Dedifferentiated amniotic fluid mesenchymal stem cell (primary cell): ENCODE data around the gene LRRC55.
"Not testable (repeated sequence)": the region's sequence is repeated elsewhere in the genome, so short reads cannot be mapped to it uniquely, and the experiment has no call there.

Source experiments
- DNase-seq: peaks from one replicate; pipeline ENCODE4 v3.0.0-alpha.2; 2016; ENCODE audit errors: extremely low spot score

LRRC55 gene

DNA sequence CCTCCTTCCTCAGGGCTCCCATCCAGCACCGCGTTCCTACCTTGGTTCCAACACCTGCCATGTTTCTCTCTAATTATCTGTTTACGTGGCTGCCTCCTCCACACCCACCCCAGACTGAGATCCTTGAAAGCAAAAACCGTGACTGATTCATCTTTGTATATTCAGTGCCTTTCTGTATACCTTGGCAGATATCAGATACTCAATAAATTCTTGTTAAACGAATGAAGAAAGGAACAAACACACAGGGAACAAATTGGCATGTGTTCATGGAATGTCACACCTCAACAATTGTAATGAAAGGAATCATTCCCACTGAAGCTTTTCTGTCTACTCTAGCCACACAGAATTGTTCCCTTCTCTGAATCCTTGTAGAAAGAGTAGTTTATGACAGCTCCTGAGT lies 20.4 kb upstream of the LRRC55 start:
- DNase-seq = no peak

DNA sequence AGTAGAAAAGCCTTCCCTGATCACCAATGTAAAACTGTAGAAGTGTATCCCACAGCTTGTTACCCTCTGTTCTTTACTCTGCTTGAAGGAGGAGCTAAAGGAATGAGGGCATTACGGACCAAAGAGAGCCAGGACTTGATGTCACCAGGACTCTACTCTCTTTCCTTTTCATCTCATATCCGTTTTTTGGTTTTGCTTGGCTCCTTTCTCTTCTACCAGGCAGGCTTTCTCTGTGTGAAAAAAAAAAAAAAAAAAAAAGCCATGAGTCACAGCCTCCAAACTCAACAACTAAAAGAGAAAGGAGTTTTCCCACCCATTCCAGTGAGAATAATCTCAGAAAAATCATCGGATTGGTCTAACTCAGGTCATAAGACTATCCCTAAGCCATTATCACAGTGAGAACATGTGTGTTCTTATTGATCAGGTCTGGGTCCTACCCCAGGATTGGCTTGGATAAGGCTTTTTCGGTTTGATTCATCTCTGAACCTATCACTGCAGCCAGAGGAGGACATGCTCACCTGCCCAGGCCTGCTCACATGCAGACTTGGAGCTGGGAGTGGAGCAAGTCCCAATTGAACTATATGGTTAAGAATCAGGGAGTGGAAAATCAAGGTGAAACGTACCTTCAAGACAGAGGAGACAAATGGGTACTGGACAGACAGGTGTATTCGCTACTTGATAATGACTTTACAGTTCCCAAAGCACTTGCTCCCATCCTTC lies 19.4 kb upstream of the LRRC55 start:
- no peak for DNase-seq

DNA sequence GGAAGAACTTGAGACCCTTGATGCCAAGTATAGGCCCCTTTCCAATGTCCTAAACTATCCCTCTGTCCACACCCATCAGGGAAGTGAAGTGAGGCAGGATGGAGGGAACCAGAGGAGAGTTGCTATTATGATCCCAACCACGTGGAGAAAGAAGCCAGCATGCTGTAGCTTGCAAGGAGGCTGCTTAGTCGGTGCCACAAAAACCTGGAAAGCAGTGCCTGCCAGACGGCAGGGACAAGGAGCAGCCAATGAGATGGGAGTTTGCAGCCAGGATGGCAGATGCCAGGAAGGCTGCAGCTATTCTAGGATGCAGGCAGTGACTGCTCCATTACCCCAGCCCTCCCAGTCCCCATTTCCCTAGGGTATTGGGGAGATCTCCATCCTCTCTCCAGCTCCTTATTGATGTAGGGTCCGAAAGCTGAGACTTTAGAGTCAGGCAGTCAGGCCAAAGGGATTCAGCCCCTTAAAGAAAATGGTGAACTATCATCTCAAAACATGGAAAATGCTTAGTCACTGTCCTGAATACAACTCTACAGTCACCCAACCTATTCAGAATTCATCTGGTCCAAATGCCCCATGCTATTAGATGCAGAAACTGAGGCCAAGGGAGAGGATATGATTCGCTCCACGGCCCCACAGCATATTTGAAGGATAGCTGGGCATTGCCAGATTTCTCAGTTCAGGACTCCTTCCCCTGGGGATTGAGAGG lies 18.4 kb upstream of the LRRC55 start:
- no peak for DNase-seq

DNA sequence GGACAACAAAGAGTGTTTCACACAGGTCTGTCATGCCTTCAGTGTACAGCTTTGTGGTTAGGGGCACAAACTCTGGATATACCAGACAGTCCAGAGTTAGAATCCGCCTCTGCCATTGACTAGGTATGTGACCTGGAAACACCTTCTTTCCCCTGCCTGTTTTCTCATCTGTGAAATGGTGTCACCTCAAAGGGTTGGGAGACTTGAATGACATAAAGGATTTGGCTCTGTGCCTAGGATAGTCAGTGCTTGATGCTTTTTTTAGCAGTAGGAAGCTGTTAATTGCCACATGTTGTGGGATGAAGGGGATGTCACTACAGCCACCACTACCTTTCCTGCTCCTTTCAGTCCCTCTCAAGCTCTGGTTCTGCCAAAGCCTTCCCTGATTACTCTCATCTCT lies 17.4 kb upstream of the LRRC55 start:
- DNase-seq = no peak

DNA sequence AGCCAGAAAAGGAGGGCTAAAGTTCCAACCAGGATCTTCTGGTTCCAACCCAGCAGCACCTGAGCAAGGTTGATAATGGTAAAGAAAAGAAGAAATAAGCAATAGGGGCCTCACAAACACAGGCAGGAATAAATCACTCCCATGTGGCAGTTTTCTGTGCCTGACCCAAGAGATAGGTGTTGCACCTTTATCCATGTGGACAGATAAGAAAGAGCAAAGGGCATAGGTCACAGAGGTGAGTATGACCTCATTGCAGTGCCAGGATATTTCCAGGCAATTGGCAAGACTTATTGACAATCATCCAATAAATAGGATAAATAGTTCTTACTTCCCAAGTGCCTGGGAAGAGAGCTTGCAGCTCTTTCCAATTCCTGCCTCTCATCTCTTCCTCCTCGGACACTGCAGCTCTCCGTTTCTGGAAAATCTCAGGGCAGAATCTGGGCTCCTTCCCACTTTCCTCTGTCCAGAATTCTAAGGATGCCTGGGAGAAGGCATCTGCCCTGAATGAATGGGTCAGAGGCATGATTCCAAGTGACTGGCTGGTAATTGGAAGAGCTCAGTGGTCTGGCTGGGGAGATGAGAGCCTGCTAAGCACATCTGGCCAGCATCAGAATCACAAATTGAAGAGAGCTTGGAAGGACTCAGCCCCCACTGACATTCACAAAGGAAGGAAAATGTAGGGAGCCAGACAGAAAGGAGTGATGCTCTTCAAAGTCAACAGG lies 14.5 kb upstream of the LRRC55 start:
- no peak for DNase-seq

DNA sequence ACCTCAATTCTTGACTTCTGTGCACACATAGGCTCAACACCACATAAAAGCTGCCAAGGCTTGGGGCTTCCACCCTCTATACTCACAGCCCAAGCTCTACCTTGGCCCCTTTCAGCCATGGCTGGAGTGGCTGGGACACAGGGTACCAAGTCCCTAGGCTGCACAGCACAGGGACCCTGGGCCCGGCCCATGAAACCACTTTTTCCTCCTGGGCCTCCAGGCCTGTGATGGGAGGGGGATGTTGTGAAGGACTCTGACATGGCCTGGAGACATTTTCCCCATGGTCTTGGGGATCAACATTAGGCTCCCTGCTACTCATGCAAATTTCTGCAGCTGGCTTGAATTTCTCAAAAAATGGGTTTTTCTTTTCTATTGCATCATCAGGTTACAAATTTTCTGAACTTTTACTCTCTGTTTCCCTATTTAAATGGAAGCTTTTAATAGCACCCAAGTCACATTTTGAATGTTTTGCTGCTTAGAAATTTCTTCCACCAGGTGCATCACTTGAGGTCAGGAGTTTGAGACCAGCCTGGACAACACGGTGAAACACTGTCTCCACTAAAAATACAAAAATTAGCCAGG lies 11.9 kb upstream of the LRRC55 start:
- not testable (repeated sequence) for DNase-seq

DNA sequence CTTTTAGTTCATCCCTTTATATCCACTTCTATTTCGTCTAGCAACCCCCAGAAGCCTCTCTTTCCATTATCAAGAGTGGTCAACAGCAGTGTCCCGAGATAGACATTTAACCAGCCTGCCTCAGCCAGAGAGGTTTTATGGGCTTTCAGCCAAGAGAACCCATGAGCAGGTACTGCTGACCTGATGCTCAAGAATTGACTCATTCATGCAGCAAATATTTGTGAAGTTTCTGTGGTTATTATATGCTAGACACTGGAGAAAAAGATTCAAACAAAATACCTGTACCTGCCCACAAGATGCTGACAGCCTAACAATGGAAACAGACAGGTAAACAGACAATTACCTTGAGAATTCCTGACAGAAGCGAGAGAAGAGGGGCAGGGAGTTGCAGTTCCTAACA lies 9.7 kb upstream of the LRRC55 start:
- no peak for DNase-seq

DNA sequence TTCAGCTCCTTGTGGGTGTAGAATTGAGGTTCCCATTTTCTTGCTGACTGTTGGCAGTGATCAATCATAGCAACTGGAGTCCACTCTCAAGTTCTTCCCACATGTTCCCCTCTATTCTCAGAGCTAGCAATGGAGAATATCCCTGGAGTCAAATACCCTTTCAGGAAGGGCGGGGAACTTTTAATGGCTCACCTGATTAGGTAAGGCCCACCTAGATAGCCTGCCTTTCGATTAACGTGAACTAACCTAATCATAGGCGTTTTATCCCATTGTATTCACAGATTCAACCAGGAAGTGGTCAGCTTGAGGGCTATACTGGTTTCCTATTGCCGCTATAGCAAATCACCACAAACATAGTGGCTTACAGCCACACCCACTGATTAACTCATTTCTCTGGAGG lies 7.1 kb upstream of the LRRC55 start:
- DNase-seq = no peak

DNA sequence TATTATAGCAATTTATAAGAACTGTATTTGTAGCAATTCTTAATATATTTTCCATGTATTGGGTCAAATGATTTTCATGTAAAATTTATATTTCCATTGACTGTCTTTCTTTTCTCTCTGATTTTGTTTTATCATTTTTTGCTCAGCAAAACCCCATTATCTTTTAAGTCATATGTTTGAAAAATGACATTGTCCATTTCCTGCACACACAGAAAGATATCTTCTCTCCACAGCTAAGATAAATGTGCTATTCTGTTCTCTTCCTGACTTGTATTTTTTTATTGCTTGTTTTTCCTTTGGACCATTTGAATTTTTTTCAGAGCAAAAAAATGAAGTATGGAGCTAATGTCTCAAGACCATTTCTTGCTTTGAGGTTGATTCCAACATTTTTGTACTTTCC lies 6.3 kb upstream of the LRRC55 start:
- no peak for DNase-seq

DNA sequence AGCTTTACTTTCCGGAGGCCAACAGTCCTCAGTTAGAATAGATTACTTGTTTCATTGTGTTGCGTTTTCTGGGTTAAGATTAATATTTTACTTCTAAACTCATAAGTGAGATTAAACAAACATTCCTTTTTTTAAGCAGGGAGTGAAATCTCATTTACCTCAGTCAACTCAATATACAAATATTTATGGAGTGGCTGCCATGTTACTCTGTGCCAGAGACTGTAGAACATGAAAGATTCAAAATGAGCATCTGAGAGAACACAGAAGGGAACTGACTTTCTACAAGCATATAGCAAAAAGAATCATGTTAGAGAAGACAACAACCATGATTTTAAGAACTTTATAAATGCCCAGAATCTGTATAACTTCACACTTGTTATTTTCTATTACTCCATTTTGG lies 3.4 kb upstream of the LRRC55 start:
- no peak for DNase-seq

DNA sequence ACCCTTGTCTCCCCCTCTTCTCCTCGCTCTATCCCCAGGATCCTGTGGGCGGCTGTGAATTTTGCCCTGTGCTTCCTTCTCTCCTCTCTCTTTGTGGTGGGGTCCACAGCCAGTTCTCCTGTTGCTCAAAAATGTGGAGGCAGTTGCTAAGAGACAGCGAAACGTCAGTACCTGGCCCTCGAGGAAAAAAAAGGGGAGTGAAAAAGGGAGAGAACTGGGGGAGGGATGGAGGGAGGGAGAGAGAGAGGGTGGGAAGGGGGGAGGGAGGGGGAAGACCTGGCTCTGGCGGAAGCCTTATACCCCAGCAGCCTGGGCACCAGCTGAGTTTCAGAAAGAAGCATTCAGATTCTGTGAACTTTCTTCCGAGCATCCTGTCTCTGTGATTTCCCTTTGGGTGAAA lies 2.1 kb upstream of the LRRC55 start:
- no peak for DNase-seq

DNA sequence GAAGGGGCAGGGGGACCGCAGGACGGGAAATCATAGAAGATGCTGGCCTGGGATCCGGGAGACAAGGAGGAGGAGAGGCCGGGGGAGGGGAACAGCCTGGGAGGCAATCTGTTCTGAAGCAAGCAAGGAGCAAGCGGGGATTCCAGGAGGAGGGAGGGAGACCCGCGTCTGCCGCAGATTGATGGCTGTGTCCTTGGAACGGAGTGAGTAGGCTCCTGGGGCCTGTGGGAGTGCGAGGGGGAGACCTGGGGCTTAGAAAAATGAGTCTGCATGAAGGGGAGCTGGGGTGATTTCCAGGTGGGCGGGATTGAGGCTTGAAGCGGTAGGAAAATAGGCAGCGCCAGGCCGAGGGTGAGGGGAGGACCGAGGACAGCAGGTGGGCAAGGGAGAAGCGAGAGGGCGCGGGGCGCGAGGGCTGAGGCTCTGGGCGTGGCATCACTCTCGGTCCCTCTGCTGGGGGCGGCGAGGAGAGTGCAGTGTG lies 1.6 kb upstream of the LRRC55 start:
- DNase-seq = no peak

DNA sequence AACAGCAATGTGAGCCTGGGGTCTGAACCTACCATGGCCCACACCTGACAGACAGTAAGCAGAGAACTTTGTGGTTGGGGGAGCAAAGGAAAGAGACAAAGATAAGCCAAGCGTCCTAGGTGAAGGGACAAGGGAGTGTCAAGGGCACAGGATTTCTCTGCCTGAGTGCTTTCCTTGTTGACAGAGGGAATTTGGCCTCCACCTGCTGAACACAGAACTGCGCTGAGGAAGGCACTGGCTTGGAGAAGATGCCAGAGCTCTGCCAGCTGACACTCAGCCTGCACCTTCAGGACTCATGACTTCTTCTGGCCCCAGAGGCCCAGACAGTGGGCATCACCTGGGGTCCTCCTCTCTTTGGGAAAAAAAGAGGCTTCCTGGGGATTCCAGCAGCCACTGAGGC lies 789 bp upstream of the LRRC55 start:
- no peak for DNase-seq

DNA sequence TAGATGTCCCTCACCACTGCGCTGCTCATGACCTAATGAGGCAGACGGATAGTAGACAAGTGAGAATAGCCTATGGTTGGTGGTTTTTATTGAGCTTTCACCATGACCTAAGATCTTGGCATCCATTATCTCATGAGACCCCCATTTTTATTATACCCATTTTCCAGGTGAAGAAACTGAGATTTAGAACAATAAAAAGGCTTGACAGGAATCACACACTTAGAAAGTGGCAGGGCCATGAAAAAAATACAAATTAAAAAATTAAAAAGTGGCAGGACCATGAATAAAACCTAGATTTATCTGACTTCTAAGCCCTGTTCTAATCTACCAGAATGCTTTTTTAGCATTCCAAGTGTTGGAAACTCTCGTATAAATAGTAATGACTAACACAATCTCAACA lies 1.1 kb downstream of the LRRC55 start:
- no peak for DNase-seq

DNA sequence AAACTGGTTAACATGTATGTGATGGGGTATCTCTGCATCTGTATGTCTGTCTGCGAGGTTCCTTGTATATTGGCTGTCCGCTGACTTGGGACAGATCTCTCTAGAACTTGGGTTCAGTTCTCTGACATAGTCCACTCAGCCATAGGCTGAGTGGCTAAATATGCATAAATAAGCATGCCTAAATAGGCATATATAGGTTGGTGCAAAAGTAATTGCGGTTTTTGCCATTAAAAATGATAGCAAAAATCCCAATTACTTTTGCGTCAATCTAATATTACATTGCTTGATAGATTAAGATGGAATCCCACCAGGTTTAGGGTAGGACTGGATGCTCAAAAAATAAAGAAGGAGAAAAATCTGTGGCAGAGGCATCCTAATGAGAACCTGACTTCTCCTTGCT lies 8.8 kb downstream of the LRRC55 start:
- DNase-seq = no peak

DNA sequence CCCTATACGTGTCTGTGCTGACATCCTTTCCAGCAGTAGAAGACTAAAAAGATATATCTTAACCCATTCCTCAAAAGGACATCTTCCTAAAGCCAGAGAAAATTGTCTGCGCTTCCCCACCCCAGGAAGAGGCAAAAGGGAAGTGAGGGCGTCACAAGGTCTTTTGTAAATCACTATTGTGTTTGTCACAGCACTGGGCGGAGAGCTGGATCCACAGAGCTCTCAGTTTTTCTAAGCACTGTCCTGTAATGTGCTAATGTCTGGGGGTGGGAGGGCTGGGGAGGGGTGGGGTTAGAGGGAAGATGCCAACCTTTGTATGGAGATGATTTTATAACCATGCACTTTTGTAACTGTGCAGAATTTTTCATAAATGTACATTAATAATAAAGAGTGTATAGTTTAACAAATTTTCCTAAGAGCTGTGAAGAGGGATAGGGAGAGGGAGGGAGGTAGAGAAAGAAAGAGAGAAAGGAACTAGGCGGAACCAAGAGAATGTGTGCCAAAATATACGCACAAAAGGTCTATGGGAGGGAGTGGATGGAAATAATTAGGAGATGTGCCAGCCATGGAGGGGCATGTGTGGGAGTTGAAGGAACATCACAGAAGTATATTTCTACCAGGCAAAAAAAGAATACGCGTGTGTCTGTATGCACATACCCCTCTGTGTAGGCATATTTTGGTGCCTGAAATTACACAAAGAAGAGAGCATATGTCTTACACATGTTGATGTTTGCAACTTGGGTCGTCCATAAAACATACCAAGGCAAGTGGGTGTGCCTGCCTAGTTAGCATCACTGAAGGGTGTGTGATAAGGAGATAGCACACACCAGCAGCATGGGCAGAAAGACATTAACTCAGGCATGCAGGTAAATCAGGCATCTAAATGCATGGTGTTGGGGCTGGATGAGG lies 9.8 kb downstream of the LRRC55 start:
- no peak for DNase-seq

DNA sequence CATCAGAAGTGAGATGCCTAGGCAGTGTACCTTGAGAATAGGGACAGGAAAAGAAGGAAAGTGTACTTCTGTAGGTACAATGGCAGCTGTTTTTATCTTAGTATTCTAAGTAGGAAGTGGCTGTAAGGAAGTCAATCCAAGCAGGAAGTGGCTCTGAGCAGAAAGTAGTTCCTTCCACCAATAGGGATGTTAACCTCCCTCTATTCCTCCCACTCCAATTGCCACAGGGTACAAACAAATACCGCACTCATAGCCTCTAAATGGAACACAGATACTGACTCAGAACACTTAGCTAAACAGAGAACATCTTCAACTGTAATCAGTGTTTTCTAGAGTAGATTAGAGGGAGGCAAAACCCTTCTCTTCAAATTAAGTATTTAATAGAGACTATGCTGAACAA lies 10.6 kb downstream of the LRRC55 start:
- DNase-seq = no peak

DNA sequence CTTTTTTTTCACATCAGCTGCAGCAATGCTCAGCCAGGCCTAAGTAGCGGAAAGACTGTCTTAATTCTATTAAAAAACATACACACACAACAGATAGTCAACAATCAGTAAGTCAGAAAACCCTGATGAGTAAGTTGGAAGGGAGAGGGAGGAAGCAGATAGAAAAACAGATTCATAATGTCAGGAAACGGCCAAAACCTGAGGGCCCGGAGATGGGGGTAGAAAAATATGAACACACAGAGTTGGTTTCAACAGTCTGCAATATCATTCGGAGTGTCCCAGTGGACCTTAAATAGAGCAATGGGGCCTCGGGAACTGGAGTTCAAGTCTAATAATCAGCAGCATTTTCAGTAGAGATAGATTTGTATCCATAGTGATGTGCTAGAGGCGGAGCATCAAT lies 14.8 kb downstream of the LRRC55 start:
- DNase-seq = no peak

DNA sequence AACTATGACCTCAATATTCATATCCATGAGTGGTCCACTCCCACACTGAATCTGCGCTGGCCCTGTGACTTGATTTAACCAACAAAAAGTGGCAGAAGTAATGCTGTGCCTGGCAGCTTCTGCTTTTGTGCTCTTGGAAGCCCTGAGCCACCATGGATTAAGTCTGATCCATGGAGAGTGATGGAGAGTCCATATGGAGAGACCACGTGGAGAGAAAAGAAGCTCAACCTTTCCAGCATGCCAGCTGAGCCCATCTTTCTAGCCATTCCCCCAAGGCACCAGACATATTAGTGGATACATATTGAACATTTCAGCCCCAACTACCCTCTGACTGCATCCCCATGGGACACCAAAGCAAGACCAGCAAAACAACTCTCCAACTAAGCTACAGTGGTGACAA lies 16.0 kb downstream of the LRRC55 start:
- DNase-seq = no peak

DNA sequence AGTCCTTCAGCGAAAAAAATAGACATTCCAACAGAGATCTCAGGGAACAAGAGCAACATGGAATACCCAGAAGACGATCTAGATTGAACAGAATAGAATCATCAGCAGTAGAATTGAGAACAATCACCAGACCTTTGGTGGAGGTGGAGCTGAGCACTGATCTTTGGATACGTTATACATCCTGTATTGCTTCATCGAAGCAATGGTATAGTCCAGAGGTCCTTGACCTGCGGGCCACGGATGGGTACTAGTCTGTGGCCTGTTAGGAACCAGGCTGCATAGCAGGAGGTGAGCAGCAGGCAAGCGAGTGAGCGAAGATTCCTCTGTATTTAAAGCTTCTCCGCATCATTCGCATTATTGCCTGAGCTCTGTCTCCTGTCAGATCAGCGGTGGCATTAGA lies 17.6 kb downstream of the LRRC55 start:
- DNase-seq = no peak

DNA sequence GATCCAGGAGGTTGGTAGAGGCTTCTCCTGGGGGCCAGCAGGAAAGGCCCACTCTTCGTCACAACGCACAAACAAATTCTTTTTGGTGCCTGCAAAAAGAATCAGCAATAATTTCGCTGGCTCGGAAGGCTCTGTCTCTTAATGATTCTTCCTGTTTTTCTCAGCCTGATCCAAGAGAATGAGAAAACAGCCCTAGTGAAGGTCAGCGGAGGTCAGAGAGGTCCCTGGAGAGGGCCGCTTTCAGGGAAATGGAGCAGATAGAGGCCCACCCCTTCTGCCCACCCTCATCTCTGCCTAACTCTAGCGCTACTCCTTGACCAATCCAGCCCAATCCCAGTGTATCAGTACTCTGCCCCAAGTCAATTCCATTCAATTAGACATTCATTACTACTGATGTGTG lies 19.2 kb downstream of the LRRC55 start:
- no peak for DNase-seq

DNA sequence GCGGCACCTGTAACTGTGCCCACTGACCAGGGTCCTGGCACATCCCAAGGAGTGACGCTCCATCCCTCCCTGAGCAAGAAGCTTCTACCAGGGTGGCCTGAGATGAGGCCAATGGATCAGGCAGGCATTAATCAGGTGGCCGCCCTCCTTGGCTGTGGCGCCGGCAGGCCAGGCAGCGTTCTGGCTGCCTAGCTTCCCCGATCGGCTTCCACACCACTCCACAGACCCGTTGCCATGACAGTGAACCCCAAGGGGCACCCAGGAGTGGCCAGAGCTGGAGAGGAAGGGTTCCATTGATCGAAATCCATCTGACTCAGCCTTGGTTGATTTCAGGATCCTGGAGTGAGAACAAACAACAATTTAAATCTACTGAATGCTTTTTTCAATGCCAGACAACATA lies 20.5 kb downstream of the LRRC55 start:
- DNase-seq = no peak
